BE2C (cell line): ENCODE measurements around the gene DTL.

ENCODE experiments used
- DNase-seq: peaks from one replicate; pipeline ENCODE4 v3.0.0-alpha.2; 2020
- H3K27me3 ChIP-seq: fragments of 250-450 bp; sonication (Bioruptor Pico); 2 replicates; pipeline ENCODE4 v1.5.1; 2020; ENCODE audit warnings: mild to moderate bottlenecking
- H3K36me3 ChIP-seq: fragments of 250-450 bp; sonication (Bioruptor Pico); 2 replicates; pipeline ENCODE4 v1.5.1; 2020; ENCODE audit warnings: mild to moderate bottlenecking
- H3K4me1 ChIP-seq: fragments of 250-450 bp; sonication (Bioruptor Pico); 2 replicates; pipeline ENCODE4 v1.5.1; 2020
- H3K4me3 ChIP-seq: 2 replicates; pipeline ENCODE4 v1.5.1; 2011; ENCODE audit warnings: low read depth, low read length
- H3K9me3 ChIP-seq: fragments of 250-450 bp; sonication (Bioruptor Pico); 2 replicates; pipeline ENCODE4 v1.5.1; 2020
- CTCF ChIP-seq: IDR thresholded peaks from 2 replicates; pipeline ENCODE4 v1.5.1; 2012; ENCODE audit warnings: mild to moderate bottlenecking, low read depth, low read length

Gene DTL

GRCh38 chr1:212070720-212071302 is 35.3 kb downstream of the DTL start:
- no peaks in the 10 kb centered on the region for H3K4me1 ChIP-seq
- no peaks in the 10 kb centered on the region for H3K27me3 ChIP-seq
- H3K36me3 ChIP-seq: peaks cover 76% of the 10 kb centered on the region
- no peaks in the 10 kb centered on the region for H3K9me3 ChIP-seq
- peak; percentile 66 for TF ChIP-seq CTCF
- no peak for DNase-seq
- no peak overlapping the region for H3K4me3 ChIP-seq

GRCh38 chr1:212072047-212072446 is 36.5 kb downstream of the DTL start:
- Histone ChIP-seq H3K4me1 (no peaks in the 10 kb centered on the region), H3K27me3 (no peaks in the 10 kb centered on the region), H3K9me3 (no peaks in the 10 kb centered on the region), H3K36me3 (peaks cover 68% of the 10 kb centered on the region), H3K4me3 (no peak overlapping the region)
- no peak for DNase-seq
- TF ChIP-seq CTCF: no peak

GRCh38 chr1:212073490-212073889 is 37.9 kb downstream of the DTL start:
- Histone ChIP-seq H3K9me3 (no peaks in the 10 kb centered on the region), H3K4me1 (no peaks in the 10 kb centered on the region), H3K36me3 (peaks cover 67% of the 10 kb centered on the region), H3K4me3 (no peak overlapping the region), H3K27me3 (no peaks in the 10 kb centered on the region)
- no peak for TF ChIP-seq CTCF
- DNase-seq: no peak

- DNase-seq: no peak
- H3K36me3 ChIP-seq: peaks cover 73% of the 10 kb centered on the region
- no peaks in the 10 kb centered on the region for H3K9me3 ChIP-seq
Observed at GRCh38 chr1:212074313-212074712, 38.8 kb downstream of the DTL start.

GRCh38 chr1:212074856-212075255 is 39.3 kb downstream of the DTL start:
- no peaks in the 10 kb centered on the region for H3K27me3 ChIP-seq
- no peaks in the 10 kb centered on the region for H3K9me3 ChIP-seq
- no peaks in the 10 kb centered on the region for H3K4me1 ChIP-seq
- no peak for DNase-seq
- H3K4me3 ChIP-seq: no peak overlapping the region
- TF ChIP-seq CTCF: no peak
- peaks cover 75% of the 10 kb centered on the region for H3K36me3 ChIP-seq

More at GRCh38 chr1:212074313-212074712, 38.8 kb downstream of the DTL start:
- H3K4me3 ChIP-seq: no peak overlapping the region
- no peaks in the 10 kb centered on the region for H3K4me1 ChIP-seq
- TF ChIP-seq CTCF: no peak
- H3K27me3 ChIP-seq: no peaks in the 10 kb centered on the region

GRCh38 chr1:212077028-212077427 is 41.5 kb downstream of the DTL start:
- Histone ChIP-seq H3K27me3 (no peaks in the 10 kb centered on the region), H3K4me3 (no peak overlapping the region), H3K36me3 (peaks cover 74% of the 10 kb centered on the region), H3K9me3 (no peaks in the 10 kb centered on the region), H3K4me1 (no peaks in the 10 kb centered on the region)
- no peak for TF ChIP-seq CTCF
- DNase-seq: no peak
